H9 (cell line): ENCODE measurements around the gene KIF14. TPM values are rescaled to one million over a fixed set of nuclear protein-coding genes. Genes with fewer than 3 reads are reported as not detected.
"Not testable (repeated sequence)": the region's sequence is repeated elsewhere in the genome, so short reads cannot be mapped to it uniquely, and the experiment has no call there.

Source experiments
- DNase-seq: peaks from one replicate; pipeline ENCODE4 v3.0.0-alpha.2; 2017
- H2AFZ ChIP-seq: one replicate; pipeline ENCODE4 v1.6.1; 2013; ENCODE audit warnings: mild to moderate bottlenecking, low read length, control low read depth, moderate library complexity
- H2AK5ac ChIP-seq: 2 replicates; pipeline ENCODE4 v1.6.1; 2013; ENCODE audit warnings: low read length, control low read depth, mixed read lengths; ENCODE audit not compliant: insufficient read length
- H2BK120ac ChIP-seq: one replicate; pipeline ENCODE4 v1.6.1; 2013; ENCODE audit warnings: low read depth, mild to moderate bottlenecking, low read length, control low read depth, inconsistent platforms; ENCODE audit not compliant: poor library complexity, severe bottlenecking
- H2BK12ac ChIP-seq: 2 replicates; pipeline ENCODE4 v1.6.1; 2013; ENCODE audit warnings: low read length, control low read depth, mixed read lengths, low read depth; ENCODE audit not compliant: insufficient read length
- H2BK15ac ChIP-seq: 2 replicates; pipeline ENCODE4 v1.6.1; 2013; ENCODE audit warnings: low read depth, low read length, control low read depth
- H2BK20ac ChIP-seq: one replicate; pipeline ENCODE4 v1.6.1; 2013; ENCODE audit warnings: low read depth, mild to moderate bottlenecking, low read length, control low read depth, inconsistent platforms; ENCODE audit not compliant: poor library complexity, severe bottlenecking
- H2BK5ac ChIP-seq: 2 replicates; pipeline ENCODE4 v1.6.1; 2013; ENCODE audit warnings: low read length, control low read depth, mixed read lengths; ENCODE audit not compliant: insufficient read length
- H3K14ac ChIP-seq: 2 replicates; pipeline ENCODE4 v1.6.1; 2013; ENCODE audit warnings: low read length, control low read depth; ENCODE audit not compliant: insufficient read depth
- H3K18ac ChIP-seq: 2 replicates; pipeline ENCODE4 v1.6.1; 2013; ENCODE audit warnings: low read depth, mild to moderate bottlenecking, mixed read lengths, low read length, control low read depth; ENCODE audit not compliant: insufficient read length
- H3K23ac ChIP-seq: 2 replicates; pipeline ENCODE4 v1.6.1; 2013; ENCODE audit warnings: low read length, control low read depth, mixed read lengths, low read depth; ENCODE audit not compliant: insufficient read length
- H3K23me2 ChIP-seq: 2 replicates; pipeline ENCODE4 v1.6.1; 2013; ENCODE audit warnings: low read depth, mild to moderate bottlenecking, mixed read lengths, low read length, control low read depth; ENCODE audit not compliant: insufficient read length, poor library complexity, severe bottlenecking
- H3K27ac ChIP-seq: 2 replicates; pipeline ENCODE4 v1.5.1; 2013; ENCODE audit warnings: low read length, control low read depth, mixed read lengths, low read depth; ENCODE audit not compliant: insufficient read length
- H3K27me3 ChIP-seq: 2 replicates; pipeline ENCODE4 v1.6.1; 2013; ENCODE audit warnings: low read length, control low read depth, inconsistent platforms; ENCODE audit not compliant: insufficient read depth
- H3K4ac ChIP-seq: 2 replicates; pipeline ENCODE4 v1.6.1; 2013; ENCODE audit warnings: low read depth, mild to moderate bottlenecking, control low read depth, inconsistent platforms, low read length, moderate library complexity
- H3K4me1 ChIP-seq: 2 replicates; pipeline ENCODE4 v1.6.1; 2013; ENCODE audit warnings: low read length, control low read depth, inconsistent platforms; ENCODE audit not compliant: insufficient read depth
- H3K4me2 ChIP-seq: 2 replicates; pipeline ENCODE4 v1.6.1; 2013; ENCODE audit warnings: low read length, control low read depth, mixed read lengths; ENCODE audit not compliant: insufficient read length, insufficient read depth
- H3K56ac ChIP-seq: 2 replicates; pipeline ENCODE4 v1.6.1; 2013; ENCODE audit warnings: low read depth, mild to moderate bottlenecking, mixed read lengths, low read length, control low read depth; ENCODE audit not compliant: insufficient read length
- H3K79me1 ChIP-seq: 2 replicates; pipeline ENCODE4 v1.6.1; 2013; ENCODE audit warnings: low read depth, mild to moderate bottlenecking, moderate library complexity, low read length, control low read depth, inconsistent platforms; ENCODE audit not compliant: insufficient read depth, poor library complexity, severe bottlenecking
- H3K79me2 ChIP-seq: 2 replicates; pipeline ENCODE4 v1.6.1; 2013; ENCODE audit warnings: low read length, control low read depth, inconsistent platforms; ENCODE audit not compliant: insufficient read depth
- H3K9ac ChIP-seq: 2 replicates; pipeline ENCODE4 v1.6.1; 2013; ENCODE audit warnings: low read length, control low read depth, mixed read lengths; ENCODE audit not compliant: insufficient read length; ENCODE audit errors: extremely low read depth
- H3K9me3 ChIP-seq: one replicate; pipeline ENCODE4 v1.6.1; 2013; ENCODE audit warnings: low read depth, low read length, inconsistent platforms; ENCODE audit not compliant: control insufficient read depth
- H3T11ph ChIP-seq: one replicate; pipeline ENCODE4 v1.6.1; 2013; ENCODE audit warnings: mild to moderate bottlenecking, low read length, control low read depth, inconsistent platforms
- H4K20me1 ChIP-seq: one replicate; pipeline ENCODE4 v1.6.1; 2013; ENCODE audit not compliant: control insufficient read depth, insufficient read length, insufficient read depth
- H4K5ac ChIP-seq: 2 replicates; pipeline ENCODE4 v1.6.1; 2013; ENCODE audit warnings: low read depth, mild to moderate bottlenecking, mixed read lengths, low read length, control low read depth; ENCODE audit not compliant: insufficient read length
- H4K8ac ChIP-seq: replicated peaks from 2 replicates; pipeline ENCODE4 v1.6.1; 2013; ENCODE audit warnings: low read length, control low read depth, mixed read lengths, low read depth; ENCODE audit not compliant: insufficient read length
- H4K91ac ChIP-seq: 2 replicates; pipeline ENCODE4 v1.6.1; 2013; ENCODE audit warnings: low read depth, mild to moderate bottlenecking, moderate library complexity, mixed read lengths, low read length, control low read depth; ENCODE audit not compliant: insufficient read length
- H3K27ac Mint-ChIP-seq, 3 experiments: 2 replicates in 2 of 3; 3 replicates in 1 of 3; pipeline ENCODE4 v1.8.0; 2020 to 2021; ENCODE audit warnings: mixed read lengths in 3 of 3, mild to moderate bottlenecking in 1 of 3, moderate library complexity in 1 of 3
- H3K27me3 Mint-ChIP-seq: 2 replicates; pipeline ENCODE4 v1.8.0; 2021; ENCODE audit warnings: low read depth, mild to moderate bottlenecking, moderate library complexity, mixed read lengths
- H3K36me3 Mint-ChIP-seq, 3 experiments: 2 replicates in 2 of 3; 3 replicates in 1 of 3; pipeline ENCODE4 v1.8.0; 2020 to 2021; ENCODE audit warnings: low read depth in 3 of 3, mixed read lengths in 3 of 3; ENCODE audit not compliant: insufficient read depth in 1 of 3
- H3K4me1 Mint-ChIP-seq, 2 experiments: 2 replicates each; pipeline ENCODE4 v1.8.0; 2020; ENCODE audit warnings: mixed read lengths in 2 of 2
- H3K4me3 Mint-ChIP-seq, 2 experiments: 2 replicates in 1 of 2; 3 replicates in 1 of 2; pipeline ENCODE4 v1.8.0; 2020 to 2021; ENCODE audit warnings: mild to moderate bottlenecking in 2 of 2, mixed read lengths in 2 of 2, moderate library complexity in 1 of 2
- H3K9me3 Mint-ChIP-seq, 2 experiments: 2 replicates in 1 of 2; 3 replicates in 1 of 2; pipeline ENCODE4 v1.8.0; 2020; ENCODE audit warnings: mild to moderate bottlenecking in 2 of 2, mixed read lengths in 2 of 2, moderate library complexity in 1 of 2
- CTCF ChIP-seq: fragments of 200-600 bp; sonication (generic); conservative IDR thresholded peaks from 3 replicates; pipeline ENCODE4 v1.8.0; 2021; ENCODE audit warnings: antibody characterized with exemption, mild to moderate bottlenecking
- WGBS: extraction: QIAGEN DNeasy Blood & Tissue Kit; methylation state at CpG from one replicate; pipeline ENCODE4 v1.1.7; 2013; ENCODE audit warnings: missing lambda C conversion rate, low lambda C conversion rate, mixed read lengths; ENCODE audit not compliant: insufficient read length; ENCODE audit errors: extremely low coverage; 5-methylcytosine and 5-hydroxymethylcytosine counted together
- total RNA-seq: library from RNA; stranded (reverse); gene quantifications from 2 replicates; pipeline ENCODE4 v1.2.1, GENCODE V29; 2021

The KIF14 gene
- total RNA-seq, 1 experiment from 2014 or later, result 18.2 TPM

- peaks cover 6% of the 10 kb centered on the region for H3K4me1 ChIP-seq
- no peaks in the 10 kb centered on the region for H3K79me1 ChIP-seq
- Mint-ChIP-seq H3K36me3 (no peaks in the 10 kb centered on the region), H3K9me3 (no peaks in the 10 kb centered on the region), H3K4me1 (peaks cover 7 to 15% of the 10 kb centered on the region in 2 experiments), H3K27ac (no peak overlapping the region), H3K4me3 (no peak overlapping the region), H3K27me3 (no peaks in the 10 kb centered on the region; the same call in 1 of the 2 replicates)
- H4K20me1 ChIP-seq, result no peaks in the 10 kb centered on the region
- no peak for TF ChIP-seq CTCF
- no peak overlapping the region for H4K91ac ChIP-seq
- no peak for DNase-seq
- no peak overlapping the region for H3K23ac ChIP-seq
- no peak overlapping the region for H3K14ac ChIP-seq
- H2AFZ ChIP-seq, result no peak overlapping the region
- H3K4me2 ChIP-seq, result no peak overlapping the region
- WGBS, result no CpG with 5 or more reads among the region's 1 CpG
- H2BK15ac ChIP-seq, result no peak overlapping the region
- H3K27me3 ChIP-seq, result no peaks in the 10 kb centered on the region
- no peak overlapping the region for H2BK5ac ChIP-seq
- no peak overlapping the region for H2BK120ac ChIP-seq
- no peak overlapping the region for H4K8ac ChIP-seq
- no peak overlapping the region for H2BK20ac ChIP-seq
- no peak overlapping the region for H3K18ac ChIP-seq
- no peak overlapping the region for H3K4ac ChIP-seq
- H4K5ac ChIP-seq, result no peak overlapping the region
- H2BK12ac ChIP-seq, result no peak overlapping the region
- H3K27ac ChIP-seq, result no peak overlapping the region
- H3K9me3 ChIP-seq, result no peaks in the 10 kb centered on the region
- no peaks in the 10 kb centered on the region for H3K79me2 ChIP-seq
- H3T11ph ChIP-seq, result no peak overlapping the region
- H3K9ac ChIP-seq, result no peak overlapping the region
- H3K56ac ChIP-seq, result no peak overlapping the region
- H3K23me2 ChIP-seq, result no peaks in the 10 kb centered on the region
- no peak overlapping the region for H2AK5ac ChIP-seq
These were observed 10.8 kb upstream of the KIF14 start for GRCh38 chr1:200631375-200631774.

DNA sequence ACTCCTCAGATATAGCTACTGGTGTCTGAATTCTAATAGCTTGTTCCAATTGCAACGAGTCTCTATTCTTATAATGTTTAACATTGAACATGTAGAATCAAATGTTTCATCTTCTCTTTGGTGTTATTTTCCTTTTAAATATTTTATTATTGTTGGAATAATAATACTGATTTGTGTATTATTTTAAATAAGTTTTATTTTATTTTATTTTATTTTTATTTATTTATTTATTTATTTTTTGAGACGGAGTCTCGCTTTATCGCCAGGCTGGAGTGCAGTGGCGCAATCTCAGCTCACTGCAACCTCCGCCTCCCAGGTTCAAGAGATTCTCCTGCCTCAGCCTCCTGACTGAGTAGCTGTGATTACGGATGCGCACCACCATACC is 10.0 kb upstream of the KIF14 start:
- not testable (repeated sequence) for H4K5ac ChIP-seq, H3K4me1 ChIP-seq, H3K9me3 ChIP-seq, H3K36me3 Mint-ChIP-seq, H3K18ac ChIP-seq, H3K14ac ChIP-seq, H3K79me1 ChIP-seq, H3K9me3 Mint-ChIP-seq, H2BK20ac ChIP-seq, H2AFZ ChIP-seq, H3K23me2 ChIP-seq, H4K8ac ChIP-seq, H3K27me3 ChIP-seq, H3K4me2 ChIP-seq, H2BK120ac ChIP-seq, H3K56ac ChIP-seq, H2BK15ac ChIP-seq, H3K4ac ChIP-seq, H4K91ac ChIP-seq, H3K27ac Mint-ChIP-seq, H3K27me3 Mint-ChIP-seq, DNase-seq, H2BK5ac ChIP-seq, H3K79me2 ChIP-seq, H2BK12ac ChIP-seq, H4K20me1 ChIP-seq, H2AK5ac ChIP-seq, H3K9ac ChIP-seq, H3K27ac ChIP-seq, H3K4me3 Mint-ChIP-seq, H3K23ac ChIP-seq, H3T11ph ChIP-seq
- H3K4me1 Mint-ChIP-seq, result peaks cover 7 to 15% of the 10 kb centered on the region in 2 experiments
- no CpG with 5 or more reads among the region's 8 CpGs for WGBS
